Trophoblast cell (in vitro differentiated cells and primary cell): ENCODE results near the gene TIMP2.
A peak's percentile ranks its signal among the peaks of the same experiment; 100 is the strongest.

Source experiments
- DNase-seq, 2 donors: peaks; one replicate each; pipeline ENCODE4 v3.0.0-alpha.2; 2016
- H2AFZ ChIP-seq: 2 replicates; pipeline ENCODE4 v1.6.1; 2013; ENCODE audit warnings: low read length, moderate library complexity, mild to moderate bottlenecking; ENCODE audit not compliant: insufficient read depth, poor library complexity
- H2AK5ac ChIP-seq: 2 replicates; pipeline ENCODE4 v1.6.1; 2013; ENCODE audit warnings: mild to moderate bottlenecking, low read length
- H2BK120ac ChIP-seq: 2 replicates; pipeline ENCODE4 v1.6.1; 2013; ENCODE audit warnings: low read length, mild to moderate bottlenecking, moderate library complexity; ENCODE audit not compliant: insufficient read depth, poor library complexity
- H2BK12ac ChIP-seq: 2 replicates; pipeline ENCODE4 v1.6.1; 2013; ENCODE audit warnings: mild to moderate bottlenecking, low read length, moderate library complexity
- H2BK5ac ChIP-seq: 2 replicates; pipeline ENCODE4 v1.6.1; 2013; ENCODE audit warnings: low read length, low read depth, moderate library complexity, mild to moderate bottlenecking; ENCODE audit not compliant: poor library complexity
- H3K14ac ChIP-seq: 2 replicates; pipeline ENCODE4 v1.6.1; 2013; ENCODE audit warnings: mild to moderate bottlenecking, low read length
- H3K18ac ChIP-seq: 2 replicates; pipeline ENCODE4 v1.6.1; 2013; ENCODE audit warnings: mild to moderate bottlenecking, low read length
- H3K23ac ChIP-seq: 2 replicates; pipeline ENCODE4 v1.6.1; 2013; ENCODE audit warnings: low read length
- H3K27ac ChIP-seq: 2 replicates; pipeline ENCODE4 v1.5.1; 2013; ENCODE audit warnings: low read depth, mild to moderate bottlenecking, inconsistent platforms, low read length, moderate library complexity
- H3K27me3 ChIP-seq: 2 replicates; pipeline ENCODE4 v1.6.1; 2013; ENCODE audit warnings: inconsistent platforms, mild to moderate bottlenecking, low read length, moderate library complexity; ENCODE audit not compliant: insufficient read depth
- H3K36me3 ChIP-seq, 2 experiments: 1 replicate in 1 of 2; 2 replicates in 1 of 2; pipeline ENCODE4 v1.6.1; 2013; ENCODE audit warnings: low read length in 2 of 2, mild to moderate bottlenecking in 2 of 2, moderate library complexity in 1 of 2; ENCODE audit not compliant: insufficient read depth in 2 of 2, control insufficient read depth in 1 of 2
- H3K4ac ChIP-seq: 2 replicates; pipeline ENCODE4 v1.6.1; 2013; ENCODE audit warnings: low read depth, mild to moderate bottlenecking, low read length, moderate library complexity
- H3K4me1 ChIP-seq, 2 experiments: 1 replicate in 1 of 2; 2 replicates in 1 of 2; pipeline ENCODE4 v1.6.1; 2013; ENCODE audit warnings: low read length in 2 of 2, mild to moderate bottlenecking in 2 of 2, moderate library complexity in 1 of 2; ENCODE audit not compliant: insufficient read depth in 2 of 2, control insufficient read depth in 1 of 2
- H3K4me2 ChIP-seq: 2 replicates; pipeline ENCODE4 v1.6.1; 2013; ENCODE audit warnings: inconsistent platforms, mild to moderate bottlenecking, low read length, moderate library complexity
- H3K4me3 ChIP-seq: 2 replicates; pipeline ENCODE4 v1.5.1; 2013; ENCODE audit warnings: mild to moderate bottlenecking, low read depth, low read length, inconsistent platforms
- H3K79me1 ChIP-seq: one replicate; pipeline ENCODE4 v1.6.1; 2013; ENCODE audit warnings: low read length
- H3K79me2 ChIP-seq: 2 replicates; pipeline ENCODE4 v1.6.1; 2013; ENCODE audit warnings: low read length, mild to moderate bottlenecking; ENCODE audit not compliant: control insufficient read depth, insufficient read depth, poor library complexity
- H3K9ac ChIP-seq: 2 replicates; pipeline ENCODE4 v1.6.1; 2013; ENCODE audit warnings: mild to moderate bottlenecking, low read length
- H3K9me3 ChIP-seq: 2 replicates; pipeline ENCODE4 v1.6.1; 2013; ENCODE audit warnings: low read depth, mild to moderate bottlenecking, control low read depth, inconsistent platforms, low read length; ENCODE audit not compliant: insufficient read depth
- H4K12ac ChIP-seq: 2 replicates; pipeline ENCODE4 v1.6.1; 2013; ENCODE audit warnings: low read depth, mild to moderate bottlenecking, low read length, moderate library complexity
- H4K8ac ChIP-seq: 2 replicates; pipeline ENCODE4 v1.6.1; 2013; ENCODE audit warnings: low read depth, mild to moderate bottlenecking, low read length, moderate library complexity
- H4K91ac ChIP-seq: one replicate; pipeline ENCODE4 v1.6.1; 2013; ENCODE audit warnings: low read depth, mild to moderate bottlenecking, low read length, moderate library complexity
- WGBS: extraction: QIAGEN DNeasy Blood & Tissue Kit; methylation state at CpG from one replicate; pipeline ENCODE4 v1.1.7; 2013; ENCODE audit warnings: missing lambda C conversion rate; ENCODE audit not compliant: insufficient read length, insufficient coverage; ENCODE audit errors: extremely low coverage; 5-methylcytosine and 5-hydroxymethylcytosine counted together

The TIMP2 gene

GRCh38 chr17:78818932-78819331, 106.3 kb downstream of the TIMP2 start:
- H4K8ac ChIP-seq: no peak overlapping the region
- no peak overlapping the region for H3K27ac ChIP-seq
- H3K4me1 ChIP-seq: peaks cover 6 to 11% of the 10 kb centered on the region in 2 experiments
- no peak overlapping the region for H2BK5ac ChIP-seq
- H4K12ac ChIP-seq: no peak overlapping the region
- H3K14ac ChIP-seq: no peak overlapping the region
- DNase-seq: no peak
- H2BK120ac ChIP-seq: no peak overlapping the region
- no peaks in the 10 kb centered on the region for H3K79me2 ChIP-seq
- WGBS: no CpG with 5 or more reads among the region's 6 CpGs
- H3K4ac ChIP-seq: no peak overlapping the region
- H3K27me3 ChIP-seq: no peaks in the 10 kb centered on the region
- H2AK5ac ChIP-seq: no peak overlapping the region
- no peak overlapping the region for H3K23ac ChIP-seq
- H3K4me3 ChIP-seq: no peak overlapping the region
- no peak overlapping the region for H2AFZ ChIP-seq
- no peak overlapping the region for H2BK12ac ChIP-seq
- no peaks in the 10 kb centered on the region for H3K79me1 ChIP-seq
- no peak overlapping the region for H4K91ac ChIP-seq
- H3K9ac ChIP-seq: no peak overlapping the region
- H3K36me3 ChIP-seq: peaks cover 56 to 72% of the 10 kb centered on the region in 2 experiments
- H3K9me3 ChIP-seq: no peaks in the 10 kb centered on the region
- no peak overlapping the region for H3K18ac ChIP-seq
- H3K4me2 ChIP-seq: no peak overlapping the region

- Histone ChIP-seq H3K27me3 (no peaks in the 10 kb centered on the region), H3K9me3 (no peaks in the 10 kb centered on the region), H2BK120ac (no peak overlapping the region), H3K27ac (no peak overlapping the region), H3K14ac (no peak overlapping the region), H2BK5ac (no peak overlapping the region), H3K23ac (no peak overlapping the region), H3K18ac (no peak overlapping the region), H3K9ac (no peak overlapping the region), H3K79me1 (no peaks in the 10 kb centered on the region), H4K12ac (no peak overlapping the region), H2BK12ac (no peak overlapping the region), H3K4me1 (peaks cover 5 to 9% of the 10 kb centered on the region in 2 experiments), H3K79me2 (no peaks in the 10 kb centered on the region), H3K4me2 (no peak overlapping the region), H3K4me3 (no peak overlapping the region), H3K4ac (no peak overlapping the region), H4K91ac (no peak overlapping the region), H4K8ac (no peak overlapping the region), H2AFZ (no peak overlapping the region), H2AK5ac (no peak overlapping the region), H3K36me3 (peaks cover 54 to 72% of the 10 kb centered on the region in 2 experiments)
- DNase-seq: no peak
- no CpG with 5 or more reads among the region's 19 CpGs for WGBS
Observed at GRCh38 chr17:78818152-78818846, 106.9 kb downstream of the TIMP2 start.

GRCh38 chr17:78817123-78817522, 108.1 kb downstream of the TIMP2 start:
- H2AFZ ChIP-seq: no peak overlapping the region
- WGBS: no CpG with 5 or more reads among the region's 6 CpGs
- no peaks in the 10 kb centered on the region for H3K4me1 ChIP-seq
- H3K4me2 ChIP-seq: no peak overlapping the region
- H3K14ac ChIP-seq: no peak overlapping the region
- H3K4me3 ChIP-seq: no peak overlapping the region
- H3K4ac ChIP-seq: no peak overlapping the region
- DNase-seq: no peak
- H3K79me2 ChIP-seq: no peaks in the 10 kb centered on the region
- no peak overlapping the region for H3K27ac ChIP-seq
- no peaks in the 10 kb centered on the region for H3K9me3 ChIP-seq
- no peak overlapping the region for H3K23ac ChIP-seq
- H2AK5ac ChIP-seq: no peak overlapping the region
- no peaks in the 10 kb centered on the region for H3K79me1 ChIP-seq
- no peak overlapping the region for H4K12ac ChIP-seq
- no peak overlapping the region for H4K8ac ChIP-seq
- no peak overlapping the region for H2BK5ac ChIP-seq
- no peak overlapping the region for H3K9ac ChIP-seq
- peaks cover 62 to 75% of the 10 kb centered on the region in 2 experiments for H3K36me3 ChIP-seq
- H3K18ac ChIP-seq: no peak overlapping the region
- H4K91ac ChIP-seq: no peak overlapping the region
- no peak overlapping the region for H2BK12ac ChIP-seq
- no peak overlapping the region for H2BK120ac ChIP-seq
- no peaks in the 10 kb centered on the region for H3K27me3 ChIP-seq

GRCh38 chr17:78815696-78816095, 109.5 kb downstream of the TIMP2 start:
- Histone ChIP-seq H2BK120ac (no peak overlapping the region), H2BK5ac (no peak overlapping the region), H3K36me3 (peaks cover 58 to 75% of the 10 kb centered on the region in 2 experiments), H3K27me3 (no peaks in the 10 kb centered on the region), H3K4ac (no peak overlapping the region), H3K4me1 (no peaks in the 10 kb centered on the region), H4K12ac (no peak overlapping the region), H3K27ac (no peak overlapping the region), H3K9me3 (no peaks in the 10 kb centered on the region), H3K18ac (no peak overlapping the region), H3K9ac (no peak overlapping the region), H4K8ac (no peak overlapping the region), H3K79me1 (no peaks in the 10 kb centered on the region), H3K4me2 (no peak overlapping the region), H4K91ac (no peak overlapping the region), H2BK12ac (no peak overlapping the region), H3K4me3 (no peak overlapping the region), H3K23ac (peak overlapping the region; percentile 97), H2AFZ (no peak overlapping the region), H2AK5ac (no peak overlapping the region), H3K14ac (no peak overlapping the region), H3K79me2 (no peaks in the 10 kb centered on the region)
- no CpG with 5 or more reads among the region's 7 CpGs for WGBS
- no peak for DNase-seq
